HUDEP-2 (cell line): ENCODE data around the gene KCNIP3.
"Not testable (repeated sequence)": the region's sequence is repeated elsewhere in the genome, so short reads cannot be mapped to it uniquely, and the experiment has no call there.

ENCODE experiments used
- DNase-seq, 76 experiments: peaks; one replicate each; lab custom pipeline; 2025; ENCODE audit not compliant: unreplicated experiment in 76 of 76; lab: John Stamatoyannopoulos, UW

KCNIP3 gene

DNA sequence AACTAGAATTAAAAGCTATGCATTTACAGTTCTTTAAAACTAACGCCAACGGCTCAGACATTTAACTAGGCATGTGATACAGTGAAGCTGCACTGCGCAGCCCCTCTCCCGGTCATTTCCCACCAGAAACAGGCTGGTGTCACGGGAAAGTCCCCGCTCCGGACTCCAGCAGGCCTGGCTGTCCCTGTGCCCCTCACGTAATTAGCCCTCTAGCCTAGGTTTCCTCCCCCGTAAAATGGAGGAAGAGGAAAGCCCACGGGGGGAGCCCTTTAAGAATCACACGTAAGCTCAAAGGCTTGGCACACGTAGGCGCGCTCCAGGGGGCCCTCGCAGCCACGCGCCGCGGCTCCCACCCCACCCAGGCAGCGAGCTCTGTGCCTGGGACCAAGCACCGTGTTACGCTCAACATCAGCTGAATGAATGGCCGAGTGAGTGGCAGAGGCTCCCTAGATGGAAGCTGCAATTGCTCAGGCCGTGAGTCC is 48.0 kb downstream of the KCNIP3 start:
- no peak for DNase-seq

DNA sequence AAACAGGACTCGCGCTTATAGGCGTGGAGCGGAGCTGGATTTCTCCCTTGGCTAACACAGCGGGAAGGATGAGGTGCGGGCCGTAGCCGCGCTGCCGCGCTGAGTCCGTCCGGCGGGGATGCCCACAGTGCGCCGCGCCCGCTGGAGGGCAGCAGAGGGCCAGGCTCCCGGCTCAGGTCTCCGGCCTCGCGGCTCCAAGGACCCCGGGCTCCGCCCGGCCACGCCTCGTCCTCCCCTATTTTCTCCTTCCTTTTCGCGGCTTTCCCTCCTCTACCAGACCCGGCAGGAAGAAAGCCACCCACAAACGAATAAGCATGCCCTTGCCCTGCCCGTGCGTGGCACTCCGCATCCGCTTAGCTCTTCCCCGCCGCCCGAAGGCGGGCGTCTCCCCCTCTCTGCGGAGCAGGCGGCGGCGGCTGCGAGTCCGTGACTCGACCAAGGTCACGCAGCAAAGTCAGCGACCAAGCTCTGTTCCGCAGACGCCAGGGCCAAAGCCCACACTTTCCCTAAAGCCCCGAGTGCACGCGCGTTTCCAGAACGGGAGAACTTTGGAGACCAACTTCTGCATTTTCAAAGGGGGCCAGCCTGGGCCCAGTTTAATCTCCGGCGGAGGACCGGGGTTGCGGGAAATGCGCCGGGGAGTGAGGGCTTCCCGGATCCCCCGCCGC is 48.5 kb downstream of the KCNIP3 start:
- DNase-seq = peak in 57 of 76 experiments; percentile 7 to 73 (median 42)

DNA sequence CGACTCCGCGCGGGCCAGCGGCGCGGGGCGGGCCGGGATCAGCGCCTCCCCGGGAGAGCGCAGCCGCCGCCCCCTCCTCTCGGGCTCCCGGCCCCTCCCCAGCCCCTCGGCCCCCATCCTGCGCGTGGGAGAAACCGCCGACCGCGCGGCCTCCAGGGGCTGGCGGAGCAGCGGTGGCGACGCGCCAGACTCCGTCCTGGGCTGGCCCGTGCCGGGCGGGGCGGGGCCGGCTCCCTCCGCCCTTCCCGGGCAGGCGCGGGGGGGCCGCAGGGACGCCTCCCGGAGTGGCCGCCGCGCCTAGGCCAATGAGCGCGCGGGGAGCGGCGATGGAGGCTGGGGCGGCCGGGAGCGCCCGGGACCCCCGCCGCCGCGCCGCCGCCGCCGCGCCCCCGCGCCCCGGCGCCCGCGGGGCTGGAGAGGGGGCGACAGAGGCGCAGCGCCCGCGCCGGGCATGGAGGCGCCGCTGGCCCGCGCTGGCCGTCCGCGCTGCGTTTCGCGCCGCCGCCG is 49.1 kb downstream of the KCNIP3 start:
- DNase-seq = peak in 35 of 76 experiments; percentile 4 to 54 (median 20)

DNA sequence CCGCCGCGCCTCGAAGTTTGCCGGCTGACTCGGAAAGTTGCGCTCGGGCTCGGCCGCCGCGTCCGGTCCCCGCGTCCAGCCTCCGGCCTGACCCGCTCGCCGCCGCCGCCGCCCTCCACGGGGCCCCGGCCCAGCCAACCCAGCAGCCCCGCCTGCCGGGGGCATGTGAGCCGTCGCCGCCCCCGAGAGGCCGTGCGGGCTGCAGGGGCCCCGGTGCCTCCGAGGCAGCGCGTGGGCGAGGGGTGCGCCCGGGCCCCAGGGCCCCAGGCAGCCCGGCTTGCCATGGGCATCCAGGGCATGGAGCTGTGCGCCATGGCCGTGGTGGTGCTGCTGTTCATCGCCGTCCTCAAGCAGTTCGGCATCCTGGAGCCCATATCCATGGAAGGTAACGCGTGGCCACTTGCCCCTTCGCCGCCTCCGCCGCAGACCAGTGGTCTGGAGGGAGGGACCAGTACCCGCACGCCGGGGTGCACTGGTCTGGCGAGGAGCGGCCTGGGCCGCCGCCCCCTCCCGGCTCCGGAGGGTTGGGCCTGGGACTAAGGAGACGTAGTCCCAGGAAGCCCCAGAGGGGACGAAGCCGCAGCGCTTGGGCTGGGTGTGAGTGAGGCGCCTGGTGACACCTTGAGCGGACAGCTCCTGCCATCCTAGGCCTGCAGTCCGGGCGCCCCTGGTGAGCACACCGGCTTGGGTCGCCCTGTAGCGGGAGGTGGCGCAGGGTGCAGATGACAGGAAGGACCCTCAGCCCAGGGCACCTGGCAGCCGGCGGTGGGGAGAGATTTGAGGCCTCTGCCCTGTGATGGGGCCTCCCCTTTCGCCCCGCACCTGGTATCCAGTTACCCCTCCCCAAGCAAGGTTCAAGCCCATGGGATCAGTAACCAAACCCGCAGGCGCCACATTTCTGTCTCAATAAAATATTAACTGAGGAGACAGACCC is 49.9 kb downstream of the KCNIP3 start:
- no peak for DNase-seq

DNA sequence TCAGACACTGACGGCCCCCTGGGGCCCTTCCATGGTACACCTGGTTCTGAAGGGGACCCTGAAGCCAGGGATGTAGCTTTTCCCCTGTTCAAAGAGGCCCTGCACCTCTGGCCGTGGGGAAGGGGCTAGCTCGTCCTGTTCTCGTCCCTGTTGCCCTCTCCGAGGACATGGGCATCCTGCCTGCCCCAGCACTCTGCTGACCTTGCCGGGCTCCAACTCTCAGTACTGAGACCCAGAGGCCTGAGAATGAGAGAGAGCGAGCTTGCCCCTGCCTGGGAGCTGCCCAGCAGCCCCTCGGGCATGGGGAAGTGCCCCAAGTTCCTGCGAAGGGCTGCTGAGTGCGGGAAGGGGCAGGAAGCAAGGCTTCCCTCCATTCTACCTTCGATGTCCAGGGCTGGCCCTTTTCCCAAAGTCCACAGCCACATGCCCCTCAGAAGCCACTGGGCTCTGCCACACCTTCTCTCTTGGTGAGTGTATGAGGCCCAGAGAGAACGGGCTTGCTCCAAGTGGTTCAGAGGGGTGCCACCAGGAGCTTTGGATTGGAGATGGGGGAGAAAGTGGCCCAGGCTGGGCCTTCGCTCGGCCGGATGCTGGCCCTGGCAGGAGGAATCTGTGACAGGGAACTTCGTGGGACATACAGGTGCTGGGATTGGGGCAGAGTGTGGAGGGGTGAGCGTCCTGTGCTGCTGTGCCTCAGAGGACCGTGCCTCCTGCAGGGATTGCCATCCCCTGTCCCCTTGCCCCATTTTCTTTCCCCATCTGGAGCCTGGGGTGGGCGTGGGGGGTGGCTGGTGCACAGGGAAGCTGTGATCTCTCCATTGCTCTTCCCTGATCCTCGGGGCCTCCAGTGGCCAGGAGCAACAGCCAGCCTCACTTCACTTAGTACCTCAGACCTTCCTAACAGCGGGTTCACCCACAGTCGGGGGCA is 50.8 kb downstream of the KCNIP3 start:
- DNase-seq = no peak

DNA sequence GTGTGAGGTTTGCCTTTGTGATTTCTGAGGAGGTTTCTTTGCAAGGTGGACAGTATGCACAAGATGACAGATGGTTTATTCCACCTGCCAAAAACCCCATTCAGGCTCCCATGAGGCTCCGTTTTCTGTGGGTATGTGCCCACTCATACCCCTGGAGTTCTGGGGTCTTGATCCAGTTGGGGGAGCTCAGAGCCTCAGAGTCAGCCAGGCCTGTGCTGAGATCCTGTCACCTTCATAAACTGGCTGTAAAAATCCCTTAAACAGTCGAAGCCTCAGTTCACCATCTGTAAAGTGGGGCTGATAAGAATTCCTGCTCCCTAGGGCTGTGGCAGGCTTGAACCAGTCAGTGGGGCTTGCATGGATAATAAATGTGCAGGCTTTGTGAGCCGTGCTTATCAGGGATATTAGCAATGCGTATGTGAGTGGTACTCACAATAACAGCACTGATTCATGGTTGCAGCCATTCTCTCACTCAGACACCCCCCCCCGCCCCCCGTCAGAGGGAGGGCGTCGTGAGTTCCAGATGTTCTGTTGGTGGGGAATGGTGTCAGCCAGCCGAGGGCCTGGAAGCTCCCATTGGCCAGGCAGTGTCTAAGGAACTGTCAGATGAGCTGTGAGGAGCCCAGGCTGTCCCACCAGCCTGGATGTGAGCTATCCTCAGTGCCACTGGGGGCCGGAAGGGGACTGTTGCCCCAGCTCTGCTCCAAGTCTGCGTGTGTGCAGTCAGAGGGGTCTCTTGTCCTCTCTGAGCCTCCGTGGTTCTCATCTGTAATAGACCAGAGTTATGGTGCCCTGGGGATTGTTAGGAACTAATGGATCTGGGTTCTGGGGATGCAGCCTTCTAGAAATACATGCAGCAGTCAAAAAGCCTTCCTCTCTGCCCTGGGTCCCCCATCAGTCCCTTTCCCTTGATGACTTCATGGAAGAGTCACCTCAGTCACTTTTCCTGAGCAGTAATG is 51.7 kb downstream of the KCNIP3 start:
- no peak for DNase-seq

DNA sequence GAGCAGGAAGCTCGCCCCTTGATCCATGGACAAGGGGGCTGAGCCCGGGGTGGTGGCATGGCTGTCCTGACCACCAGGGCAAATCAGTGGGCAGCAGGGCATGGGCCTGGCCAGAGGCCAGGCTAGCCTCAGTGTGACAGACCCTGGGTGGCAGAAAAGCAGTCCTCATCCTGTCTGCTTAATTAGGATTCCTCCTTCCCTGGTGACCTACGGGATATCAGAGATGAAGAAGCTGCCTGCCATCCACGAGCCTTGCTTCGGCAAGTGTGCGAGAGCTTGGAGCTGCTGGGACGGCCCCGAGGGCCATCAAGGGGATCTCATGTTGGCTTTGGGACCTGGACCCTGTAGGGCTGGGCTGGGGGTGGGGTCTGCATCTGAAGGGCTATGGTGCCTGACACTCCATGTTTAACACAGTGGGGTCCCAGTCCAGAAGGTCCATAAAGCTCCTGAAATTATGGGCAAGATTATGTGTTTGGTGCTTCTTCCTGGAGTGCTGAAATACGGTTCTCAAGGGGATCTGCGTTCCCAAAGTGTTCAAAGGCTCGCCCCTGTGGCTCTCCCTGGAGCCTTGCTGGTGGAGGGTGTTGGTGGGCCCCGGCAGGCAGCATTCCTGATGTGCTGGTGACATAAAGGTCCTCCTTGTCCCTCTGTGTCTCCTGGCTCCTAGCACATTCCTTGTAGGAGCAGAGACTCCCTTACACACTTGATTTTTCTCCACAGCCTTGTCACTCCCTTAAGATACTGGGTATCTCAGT is 52.6 kb downstream of the KCNIP3 start:
- DNase-seq = no peak

DNA sequence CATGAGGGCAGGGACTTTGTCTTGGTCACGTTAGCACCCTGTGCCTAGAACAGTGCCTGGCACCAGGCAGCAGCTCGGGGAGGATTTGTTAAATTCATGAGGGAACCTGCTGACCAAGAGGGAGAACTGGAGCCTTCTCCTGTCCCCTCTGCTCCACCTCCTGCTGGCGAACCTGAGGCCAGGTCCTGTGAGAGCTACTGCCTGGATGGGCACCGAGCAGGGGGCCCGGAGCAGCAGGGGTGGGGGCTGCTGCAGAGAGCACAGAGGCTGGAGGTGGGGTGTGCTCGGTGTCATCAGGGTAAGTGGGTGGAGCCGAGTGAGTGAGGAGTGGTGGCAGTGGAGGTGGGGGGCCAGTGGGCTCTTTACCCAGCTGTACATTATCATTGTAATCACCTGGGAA is 53.2 kb downstream of the KCNIP3 start:
- DNase-seq = no peak

DNA sequence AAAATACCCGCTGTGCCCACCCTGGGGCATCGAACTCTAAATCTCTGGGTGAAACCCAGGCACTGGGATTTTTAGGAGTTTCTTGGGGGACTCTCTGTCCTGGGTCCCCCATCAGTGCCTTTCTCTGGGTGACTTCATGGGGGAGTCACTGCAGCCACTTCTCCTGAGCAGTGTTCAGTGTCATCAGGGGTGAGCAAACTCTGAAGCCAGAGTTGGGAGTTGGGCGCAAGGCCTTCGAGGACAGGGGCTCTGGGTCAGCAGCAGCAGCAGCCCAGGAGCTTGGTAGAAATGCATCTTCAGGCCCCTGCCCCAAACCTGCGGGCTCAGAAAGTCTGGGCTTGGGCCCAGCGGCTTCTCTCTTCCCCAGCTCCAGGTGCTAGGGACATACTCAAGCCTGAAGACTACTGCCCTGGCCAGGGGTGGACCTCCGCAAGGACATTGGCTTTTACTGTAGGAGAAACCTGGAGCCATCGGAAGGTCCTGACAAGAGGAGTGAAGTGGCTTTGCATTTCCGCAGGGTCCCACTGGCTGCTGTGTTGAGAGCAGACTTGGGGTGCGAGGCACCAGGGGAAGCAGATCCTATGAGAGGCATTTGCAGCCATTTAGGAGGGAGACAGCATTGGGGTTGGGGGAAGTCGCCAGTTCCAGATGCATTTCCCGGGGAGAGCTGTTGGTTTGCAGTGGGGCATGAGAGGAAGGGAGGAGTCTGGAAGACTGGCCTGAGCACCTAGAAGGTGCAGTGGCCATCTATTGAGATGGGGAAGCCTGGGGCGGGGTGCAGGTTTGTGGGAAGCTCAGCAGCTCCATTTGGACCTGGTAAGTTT is 53.8 kb downstream of the KCNIP3 start:
- no peak for DNase-seq

DNA sequence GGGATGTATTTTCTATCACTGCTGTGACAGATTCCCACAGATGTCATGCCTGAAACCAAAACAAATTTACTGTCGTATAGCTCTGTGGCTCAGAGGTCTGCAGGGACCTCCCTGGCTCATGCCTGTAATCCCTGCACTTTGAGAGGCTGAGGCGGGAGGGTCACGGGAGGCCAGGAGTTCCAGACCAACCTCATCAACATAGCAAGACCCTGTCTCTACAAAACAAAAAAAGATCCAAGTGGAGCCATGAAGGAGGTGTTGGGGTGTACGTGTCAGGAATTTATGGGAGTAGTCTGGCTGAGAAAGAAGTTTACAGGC is 54.4 kb downstream of the KCNIP3 start:
- no peak for DNase-seq

DNA sequence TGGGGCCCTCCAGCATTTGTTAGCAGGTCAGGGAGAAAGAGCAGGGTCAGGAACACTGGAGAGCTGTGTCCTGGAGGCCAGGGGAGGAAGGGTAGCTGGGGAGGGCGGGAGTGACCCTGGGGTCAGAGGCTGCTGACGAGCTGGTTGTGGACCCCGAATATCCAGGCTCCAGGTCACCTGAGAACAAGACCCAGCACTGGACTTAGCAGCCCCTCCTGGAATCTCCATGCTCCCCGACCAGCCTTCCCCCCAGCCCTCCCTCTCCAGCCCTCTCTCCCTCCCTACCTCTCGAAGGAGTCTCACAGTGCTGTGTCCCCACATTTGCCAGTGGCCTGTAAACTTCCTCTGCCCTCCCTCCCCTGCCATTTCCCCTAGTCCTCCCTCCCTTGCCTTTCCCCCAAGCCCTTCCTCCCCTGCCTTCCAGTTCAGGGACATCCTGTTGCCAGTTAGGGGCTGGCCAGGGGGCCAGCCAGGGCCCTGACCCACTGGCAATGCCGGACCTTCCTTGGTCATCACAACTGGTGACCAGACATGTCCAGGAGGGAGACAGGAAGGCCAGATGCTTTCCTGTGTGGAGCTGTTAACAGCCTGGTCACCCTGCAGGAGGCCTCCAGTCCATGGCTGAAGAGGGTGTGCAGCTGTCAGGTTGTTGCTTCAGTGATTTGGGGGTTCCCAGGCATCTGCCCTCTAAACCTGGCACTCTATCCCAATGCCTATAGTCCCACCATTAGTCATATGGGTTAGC is 55.3 kb downstream of the KCNIP3 start:
- DNase-seq = no peak

DNA sequence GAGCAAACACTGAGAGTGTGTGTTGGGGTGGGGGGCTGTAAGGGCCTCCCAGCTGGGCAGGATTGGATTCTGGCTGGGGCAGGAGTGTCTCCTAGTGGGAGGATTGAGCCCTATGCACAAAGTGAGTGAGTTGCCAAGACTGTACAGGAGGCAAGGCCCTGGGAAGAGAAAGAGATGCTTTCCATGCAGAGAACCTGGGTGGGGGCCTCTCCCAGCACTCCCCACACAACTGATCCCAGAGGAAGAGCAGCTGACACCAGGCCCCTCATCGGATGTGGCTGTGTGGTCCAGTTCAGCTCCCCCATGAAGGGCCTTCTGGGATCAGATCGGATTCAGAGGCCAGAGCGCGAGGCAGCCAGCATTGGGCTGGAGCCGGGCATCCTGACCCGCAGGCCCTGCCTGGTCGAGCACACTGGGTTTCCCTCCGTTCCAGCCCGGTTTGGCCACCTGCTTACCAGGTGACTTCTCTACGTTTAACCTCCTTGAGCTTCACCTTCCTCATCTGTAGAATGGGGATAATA is 56.0 kb downstream of the KCNIP3 start:
- no peak for DNase-seq

DNA sequence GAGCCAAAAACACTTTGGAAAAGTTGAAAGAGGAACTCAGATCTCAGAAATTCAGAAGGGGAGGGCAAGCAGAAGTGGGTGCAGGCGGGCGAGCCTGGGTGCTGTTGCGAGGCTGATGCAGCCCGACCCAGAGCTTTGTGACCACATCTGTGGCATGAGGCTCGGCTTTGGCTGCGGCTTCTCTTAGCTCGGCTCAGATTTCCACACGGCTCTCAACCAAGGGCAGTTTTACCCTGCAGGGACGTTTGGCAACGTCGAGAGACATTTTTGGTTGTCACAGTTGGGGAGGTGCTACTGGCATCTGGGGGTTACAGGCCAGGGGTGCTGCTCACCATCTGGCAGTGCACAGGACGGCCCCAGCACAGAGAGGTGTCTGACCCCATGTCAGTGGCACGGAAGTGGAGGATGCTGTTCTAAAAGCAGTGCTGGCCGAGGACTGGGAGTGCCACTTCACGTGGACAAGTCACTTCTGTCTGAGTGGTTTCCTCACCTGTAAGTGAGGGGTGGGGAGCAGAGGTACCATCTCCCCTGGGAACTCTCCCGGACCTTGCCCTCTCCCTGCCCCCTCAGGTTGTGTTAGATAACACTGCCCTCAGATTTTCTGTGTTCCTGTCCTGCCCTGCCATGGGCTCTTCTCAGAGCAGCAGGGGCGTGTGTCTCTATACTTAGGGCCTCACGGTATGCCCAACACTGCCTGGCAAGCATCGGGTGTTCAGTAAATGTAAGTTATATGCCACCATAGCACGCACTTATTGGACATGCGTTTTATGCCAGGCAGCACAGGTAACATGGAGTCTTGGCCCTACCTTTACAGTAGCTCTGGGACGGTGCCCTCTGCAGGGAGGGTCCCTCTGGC is 56.7 kb downstream of the KCNIP3 start:
- DNase-seq = no peak

DNA sequence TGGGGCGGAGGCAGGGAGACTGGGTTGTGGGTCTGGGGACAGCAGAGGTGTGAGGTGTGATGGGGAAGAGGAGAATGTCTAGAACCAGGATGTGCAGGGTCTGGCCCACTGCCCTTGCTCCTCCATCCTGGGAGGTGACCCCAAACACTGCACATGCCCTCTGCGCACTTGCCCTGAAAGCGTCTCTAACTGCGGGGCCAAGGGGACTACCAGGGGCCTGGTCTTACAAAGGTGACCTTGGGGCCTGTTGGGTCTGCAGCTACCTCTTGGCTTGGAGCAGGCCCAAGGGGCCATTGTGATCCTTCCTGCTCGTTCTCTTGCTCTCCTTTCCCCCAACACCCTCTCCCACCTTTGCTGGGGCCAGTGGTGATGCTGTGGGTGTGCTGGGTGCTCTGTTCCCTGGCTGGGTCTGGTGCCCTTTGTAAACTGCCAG is 57.3 kb downstream of the KCNIP3 start:
- DNase-seq = no peak

DNA sequence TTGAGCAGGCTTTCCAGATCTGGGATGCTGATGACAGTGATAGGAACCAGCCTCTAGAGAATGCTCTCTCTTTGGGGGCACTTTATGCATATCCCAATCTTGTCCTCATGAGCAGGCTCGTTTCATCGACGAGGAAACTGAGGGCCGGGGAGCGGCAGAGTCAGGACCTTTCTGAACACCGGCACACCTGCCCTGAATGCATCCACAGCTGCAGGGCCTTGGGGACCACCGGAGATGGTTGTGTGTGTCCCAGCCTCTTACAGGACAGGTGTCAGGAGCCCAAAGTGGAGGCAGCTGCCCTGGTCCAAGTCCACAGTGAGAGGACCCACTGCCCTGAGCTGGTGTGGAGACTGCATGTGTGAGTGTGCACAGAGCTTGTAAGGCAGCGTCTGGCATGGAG is 57.8 kb downstream of the KCNIP3 start:
- no peak for DNase-seq

DNA sequence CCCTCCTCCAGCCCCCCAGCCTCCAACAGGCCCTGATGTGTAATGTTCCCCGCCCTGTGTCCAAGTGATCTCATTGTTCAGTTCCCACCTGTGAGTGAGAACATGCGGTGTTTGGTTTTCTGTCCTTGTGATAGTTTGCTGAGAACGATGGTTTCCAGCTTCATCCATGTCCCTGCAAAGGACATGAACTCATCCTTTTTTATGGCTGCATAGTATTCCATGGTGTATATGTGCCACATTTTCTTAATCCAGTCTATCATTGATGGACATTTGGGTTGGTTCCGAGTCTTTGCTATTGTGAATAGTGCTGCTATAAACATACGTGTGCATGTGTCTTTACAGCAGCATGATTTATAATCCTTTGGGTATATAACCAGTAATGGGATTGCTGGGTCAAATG is 58.3 kb downstream of the KCNIP3 start:
- DNase-seq = not testable (repeated sequence)
